Heart left ventricle (tissue), 16 donors: ENCODE results near the gene IGF2R. TPM values are rescaled to one million over a fixed set of nuclear protein-coding genes. Genes with fewer than 3 reads are reported as not detected.

Source experiments
- ATAC-seq, 4 donors: fragments of 200-7000 bp; cut with Tn5 transposase; one replicate each; pipeline ENCODE4 v1.9.1; 2020 to 2022; ENCODE audit warnings: moderate library complexity in 4 of 4, mild to moderate bottlenecking in 3 of 4, moderate number of reproducible peaks in 1 of 4
- DNase-seq, 5 donors: peaks; one replicate each; pipeline ENCODE4 v3.0.0-alpha.2; 2020
- H3K27ac ChIP-seq, 12 donors: fragments of 200-600 bp; sonication (generic) in 4 of 12; one replicate each; pipeline versions ENCODE4 v1.5.0 to v1.8.0; 2016 to 2022; ENCODE audit warnings: mild to moderate bottlenecking in 2 of 12
- H3K27me3 ChIP-seq, 9 donors: fragments of 200-600 bp; sonication (generic) in 2 of 9; one replicate each; pipeline versions ENCODE4 v1.5.1 to v1.8.0; 2016 to 2022; ENCODE audit warnings: mild to moderate bottlenecking in 3 of 9
- H3K36me3 ChIP-seq, 9 donors: fragments of 200-600 bp; sonication (generic) in 2 of 9; one replicate each; pipeline versions ENCODE4 v1.5.0 to v1.8.0; 2018 to 2022; ENCODE audit warnings: mild to moderate bottlenecking in 2 of 9
- H3K4me1 ChIP-seq, 12 donors: fragments of 200-600 bp; sonication (generic) in 4 of 12; one replicate each; pipeline versions ENCODE4 v1.5.0 to v1.8.0; 2016 to 2022; ENCODE audit warnings: mild to moderate bottlenecking in 3 of 12
- H3K4me3 ChIP-seq, 12 donors: fragments of 200-600 bp; sonication (generic) in 4 of 12; one replicate each; pipeline versions ENCODE4 v1.5.0 to v1.8.0; 2017 to 2022; ENCODE audit warnings: mild to moderate bottlenecking in 9 of 12, moderate library complexity in 4 of 12
- H3K9me3 ChIP-seq, 12 donors: fragments of 200-600 bp; sonication (generic) in 4 of 12; one replicate each; pipeline versions ENCODE4 v1.5.0 to v1.8.0; 2016 to 2022; ENCODE audit warnings: mild to moderate bottlenecking in 1 of 12
- CTCF ChIP-seq, 12 donors: fragments of 200-600 bp; sonication (generic) in 4 of 12; IDR thresholded peaks; one replicate each; pipeline versions ENCODE4 v1.5.0 to v1.8.0; 2018 to 2022; ENCODE audit warnings: antibody characterized with exemption in 12 of 12, mild to moderate bottlenecking in 5 of 12
- POLR2A ChIP-seq, 2 donors: fragments of 450-650 bp; IDR thresholded peaks; one replicate each; pipeline ENCODE4 v1.6.1; 2017; ENCODE audit warnings: antibody characterized with exemption in 2 of 2, mild to moderate bottlenecking in 2 of 2, moderate library complexity in 2 of 2
- WGBS, 4 donors: extraction: QIAGEN DNeasy Blood & Tissue Kit in 2 of 4; methylation state at CpG; one replicate each; pipeline versions ENCODE4 v1.1.5 to v1.1.7; 2013 to 2018; 5-methylcytosine and 5-hydroxymethylcytosine counted together
- intact Hi-C, 10 donors: fragments of 100-400 bp; cut with DNase I; formaldehyde crosslinking; loops; one replicate each; pipeline versions ENCODE4 v1.11.1 to v1.14.2; 2022
- polyA plus RNA-seq, 2 donors: library from polyadenylated mRNA; stranded (reverse); fragments of 200-250 nt; gene quantifications; one replicate each; pipeline ENCODE4 v1.2.3, GENCODE V29; 2013
- total RNA-seq, 9 donors: library from RNA; depleted of rRNA in 2 of 9; stranded (reverse); fragments of >200 nt in 2 of 9; fragmentation: NEBNext Ultra II Directional in 3 of 9; extraction: Animal tissue kit (Norgen Biotek cat#: 25700) in 3 of 9; gene quantifications; one replicate each; pipeline versions ENCODE4 v1.1.0 to v1.2.4, GENCODE V29; 2016 to 2023
- donor health status: ischemic (EF 13 %, LVEDD 7.1; RV severe dilation, severe dysfunction).
- donor health status: healthy with polysubstance abuse.
- donor health status: DM: no; HTN: yes; CAD: no.
- donor health status: DM: no; HTN: no; CAD: no.
- donor health status: ischemic (EF 25% LVEDD 6.9; RV normal size, moderate dysfunction).
- donor health status: ischemic (EF 25% LVEDD 5.7; RV mildly dilated, moderate dysfunction).
- donor health status: healthy.
- donor health status: DM: yes; HTN: yes; CAD: no.
- donor health status: ischemic (EF 35%, LVEDD 5.7; RV mildly dilated, moderate dysfunction).
- donor health status: nonischemic (EF 11% LVEDD 7.7; RV severe dilation, severe dysfunction).
- donor health status: DM: yes; HTN: yes; CAD: no.
- donor health status: PGD.
- donor health status: ischemic (EF 29% LVEDD 5.4; RV normal size, mild dysfunction).
- donor health status: nonischemic (EF 23%, LVEDD 6.1; RV moderate dilation, normal function).

Gene IGF2R
- total and polyA plus RNA-seq, 11 donors, result 15.4 to 111 (median 68.5) TPM

GRCh38 chr6:160078883-160079685, 110.2 kb downstream of the IGF2R start:
- Histone ChIP-seq H3K27ac (no peak overlapping the region), H3K4me3 (no peak overlapping the region), H3K36me3 (peaks cover 0 to 100% (median 99%) of the 10 kb centered on the region in 9 donors), H3K9me3 (no peaks in the 10 kb centered on the region), H3K4me1 (no peaks in the 10 kb centered on the region), H3K27me3 (no peaks in the 10 kb centered on the region)
- DNase-seq, result no peak
- whole genome bisulfite sequencing, 4 donors, result 97 to 98% (median 98%) methylated on average over 13 to 23 of the region's 23 CpGs
- peak in 1 of 4 donors; percentile 39 for ATAC-seq
- TF ChIP-seq POLR2A (IDR thresholded peaks at IDR 0.05) (no peak), CTCF (IDR thresholded peaks at IDR 0.05) (no peak)
- intact Hi-C loops, result no loop called here

- WGBS, 4 donors, result 93 to 98% (median 97%) methylated on average over 12 of the region's 12 CpGs
- no peak overlapping the region for H3K27ac ChIP-seq
Observed at GRCh38 chr6:160079686-160080043, 110.8 kb downstream of the IGF2R start.

GRCh38 chr6:160080097-160080496, 111.2 kb downstream of the IGF2R start:
- no peaks in the 10 kb centered on the region for H3K27me3 ChIP-seq
- TF ChIP-seq CTCF (IDR thresholded peaks at IDR 0.05), result no peak
- no peak for TF ChIP-seq POLR2A (IDR thresholded peaks at IDR 0.05)
- H3K27ac ChIP-seq, result no peak overlapping the region
- 97% methylated on average over 17 of the region's 17 CpGs for WGBS, 4 donors
- ATAC-seq (no peak), DNase-seq (no peak)
- intact Hi-C loops, result loop anchor here in 2 of 10 donors (10.0 kb wide), 1 partner anchor 215 kb away; no protein-coding TSS in a partner anchor
- no peak overlapping the region for H3K4me3 ChIP-seq
- no peaks in the 10 kb centered on the region for H3K9me3 ChIP-seq
- H3K36me3 ChIP-seq, result peaks cover 0 to 100% (median 99%) of the 10 kb centered on the region in 9 donors
- H3K4me1 ChIP-seq, result no peaks in the 10 kb centered on the region

More at GRCh38 chr6:160079686-160080043, 110.8 kb downstream of the IGF2R start:
- no peak for TF ChIP-seq CTCF (IDR thresholded peaks at IDR 0.05)
- no peak for TF ChIP-seq POLR2A (IDR thresholded peaks at IDR 0.05)
- Histone ChIP-seq H3K36me3 (peaks cover 0 to 100% (median 99%) of the 10 kb centered on the region in 9 donors), H3K4me3 (no peak overlapping the region), H3K27me3 (no peaks in the 10 kb centered on the region), H3K9me3 (no peaks in the 10 kb centered on the region), H3K4me1 (no peaks in the 10 kb centered on the region)
- ATAC-seq (no peak), DNase-seq (no peak)
- intact Hi-C loops, result loop anchor here in 2 of 10 donors (10.0 kb wide), 1 partner anchor 215 kb away; no protein-coding TSS in a partner anchor

GRCh38 chr6:160081398-160081797, 112.5 kb downstream of the IGF2R start:
- H3K27me3 ChIP-seq, result no peaks in the 10 kb centered on the region
- ATAC-seq, result no peak
- DNase-seq, result no peak
- no peaks in the 10 kb centered on the region for H3K9me3 ChIP-seq
- no peaks in the 10 kb centered on the region for H3K4me1 ChIP-seq
- WGBS, 4 donors, result 92 to 96% (median 95%) methylated on average over 11 of the region's 11 CpGs
- intact Hi-C loops, result loop anchor here in 2 of 10 donors (10.0 kb wide), 1 partner anchor 217 kb away; no protein-coding TSS in a partner anchor
- no peak overlapping the region for H3K4me3 ChIP-seq
- H3K27ac ChIP-seq, result no peak overlapping the region
- H3K36me3 ChIP-seq, result peaks cover 0 to 100% (median 99%) of the 10 kb centered on the region in 9 donors
- TF ChIP-seq CTCF (IDR thresholded peaks at IDR 0.05), result no peak
- TF ChIP-seq POLR2A (IDR thresholded peaks at IDR 0.05), result no peak
